ENCODE measurements around the gene DDIT4. TPM values are rescaled to one million over a fixed set of nuclear protein-coding genes. Genes with fewer than 3 reads are reported as not detected.
A peak's percentile ranks its signal among the peaks of the same experiment; 100 is the strongest.
"Not testable (repeated sequence)": the region's sequence is repeated elsewhere in the genome, so short reads cannot be mapped to it uniquely, and the experiment has no call there.

The DDIT4 gene
- total RNA-seq, 1 experiment from 2014 or later, result 227 TPM

DNA sequence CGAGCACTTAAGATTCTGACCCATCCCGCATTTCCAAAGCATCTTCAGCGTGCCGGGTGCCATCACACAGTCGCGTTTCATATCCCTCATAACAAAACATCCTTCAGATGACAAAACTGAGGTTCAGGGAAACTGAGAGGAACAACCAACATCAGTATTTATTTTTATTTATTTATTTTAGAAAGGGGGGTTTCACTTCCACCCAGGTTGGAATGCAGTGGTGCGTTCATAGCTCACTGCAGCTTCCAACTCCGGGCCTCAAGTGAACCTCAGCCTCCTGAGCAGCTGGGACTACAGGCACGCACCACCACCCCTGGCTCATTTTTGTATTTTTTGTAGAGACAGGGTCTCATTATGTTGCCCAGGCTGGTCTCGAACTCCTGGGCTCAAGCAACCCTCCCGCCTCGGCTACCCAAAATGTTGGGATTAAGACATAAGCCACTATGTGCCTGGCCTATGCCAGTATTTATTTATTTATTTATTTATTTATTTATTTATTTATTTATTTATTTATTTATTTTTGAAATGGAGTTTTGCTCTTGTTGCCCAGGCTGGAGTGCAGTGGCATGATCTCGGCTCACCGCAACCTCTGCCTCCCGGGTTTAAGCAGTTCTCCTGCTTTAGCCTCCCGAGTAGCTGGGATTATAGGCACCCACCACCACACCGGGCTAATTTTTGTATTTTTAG is 24.4 kb upstream of the DDIT4 start:
- DNase-seq (ENCODE audit: low spot score), result not testable (repeated sequence)

DNA sequence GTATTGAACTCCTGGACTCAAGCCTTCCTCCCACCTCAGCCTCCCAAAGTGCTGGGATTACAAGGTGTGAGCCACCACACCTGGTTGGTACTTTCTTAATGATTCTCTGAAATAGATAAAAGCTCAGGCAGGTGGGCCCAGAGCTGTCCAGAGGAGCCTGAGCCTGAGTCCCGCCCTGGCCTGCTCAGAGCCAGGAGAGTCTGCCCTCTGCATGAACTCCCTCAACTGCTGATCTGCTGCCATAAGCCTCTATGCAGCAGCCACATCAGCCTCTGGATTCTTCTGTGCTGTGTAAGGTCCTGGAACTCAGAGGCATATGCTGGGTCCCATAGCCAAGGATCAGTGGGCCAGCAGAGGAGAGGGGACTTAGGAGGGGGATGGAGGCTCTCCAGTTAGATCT is 23.1 kb upstream of the DDIT4 start:
- no peak for DNase-seq (ENCODE audit: low spot score)

DNA sequence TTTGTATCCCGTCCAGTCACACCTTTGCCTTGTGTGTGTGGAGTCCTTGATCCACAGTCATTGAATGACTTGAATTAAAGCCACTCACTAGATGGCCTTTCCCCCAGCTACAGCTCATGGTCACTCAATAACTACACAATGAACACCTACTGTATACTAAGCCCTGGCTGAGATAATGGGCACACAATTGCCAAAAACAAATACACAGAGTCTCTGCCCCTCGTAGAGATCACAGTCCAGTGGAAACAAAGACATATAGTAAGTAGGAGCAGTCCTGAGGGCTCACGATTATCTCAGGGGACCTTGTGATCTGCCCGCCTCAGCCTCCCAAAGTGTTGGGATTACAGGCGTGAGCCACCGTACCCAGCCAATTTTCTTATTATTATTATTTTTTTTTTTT is 22.1 kb upstream of the DDIT4 start:
- DNase-seq (ENCODE audit: low spot score), result no peak

DNA sequence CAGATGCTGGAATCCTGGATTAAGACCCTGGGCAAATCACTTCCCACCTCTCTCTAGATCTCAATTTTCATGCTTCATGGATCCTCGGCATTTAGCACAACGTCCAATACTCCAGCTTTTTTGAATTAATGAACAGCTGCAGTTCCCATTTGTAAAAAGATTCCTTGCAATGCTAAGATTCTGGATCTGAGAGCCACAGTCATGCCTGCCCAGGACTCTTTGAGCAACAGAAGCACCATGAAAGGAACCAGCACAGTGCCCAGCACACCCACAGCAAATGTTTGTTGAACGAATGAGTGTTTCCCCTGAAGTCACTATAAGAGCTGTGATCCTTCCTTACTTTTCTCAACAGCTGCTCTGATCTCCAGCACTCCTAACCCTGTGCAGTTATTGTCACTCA is 20.8 kb upstream of the DDIT4 start:
- no peak for DNase-seq (ENCODE audit: low spot score)

DNA sequence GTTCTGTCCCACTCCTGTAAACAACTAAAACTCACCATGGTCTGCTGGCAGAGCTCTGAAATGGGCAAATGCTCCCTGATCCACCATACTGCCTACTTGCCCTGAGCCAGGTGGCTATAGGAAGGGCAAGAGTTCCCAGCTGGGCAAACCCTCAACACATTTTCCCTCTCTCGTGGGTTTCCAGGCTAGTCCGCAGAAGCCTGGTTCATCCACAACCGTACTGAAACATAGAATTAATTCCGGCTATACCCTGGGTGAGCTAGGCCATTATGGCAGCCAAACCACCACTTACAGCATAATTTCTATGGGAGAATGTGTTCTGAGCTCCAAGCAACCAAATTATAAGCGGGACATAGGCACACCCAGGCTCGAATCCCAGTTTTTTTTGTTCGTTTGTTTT is 20.1 kb upstream of the DDIT4 start:
- no peak for DNase-seq (ENCODE audit: low spot score)

DNA sequence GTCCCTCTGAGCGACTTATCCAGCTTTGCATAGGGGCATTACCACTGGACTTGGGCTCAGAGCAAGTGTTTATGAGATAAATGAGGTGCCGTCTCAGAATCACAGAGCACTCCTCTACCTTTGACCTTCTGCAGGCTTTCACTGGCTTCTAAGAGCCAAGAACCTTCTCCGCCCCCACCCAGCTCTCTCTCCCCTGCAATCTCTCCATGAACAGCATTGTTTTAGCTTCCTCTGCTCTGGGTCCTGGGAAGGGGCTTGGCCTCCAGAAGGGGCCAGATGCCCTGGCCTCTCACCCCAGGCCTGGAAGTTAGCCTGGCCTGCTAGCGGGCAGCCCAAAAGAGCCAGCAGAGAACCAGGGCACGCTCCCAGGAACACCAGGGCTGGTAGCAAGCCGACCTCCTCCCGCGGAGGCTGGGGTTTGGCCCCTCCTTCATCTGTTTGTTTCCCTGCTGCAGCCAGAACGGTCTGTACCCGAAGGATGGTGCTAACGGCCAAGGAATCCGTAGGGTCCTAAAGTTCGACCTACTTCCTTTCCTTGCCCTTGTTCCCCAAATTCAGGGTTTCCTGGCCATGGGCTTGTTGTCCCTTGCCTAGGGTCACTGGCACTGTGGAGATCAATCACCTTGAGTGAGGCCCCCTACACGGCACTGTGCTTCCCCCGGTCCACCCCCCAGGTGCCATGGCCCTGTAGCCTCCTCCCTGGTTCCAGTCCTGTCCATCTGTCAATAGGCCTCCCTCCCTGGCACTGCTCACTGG is 18.7 kb upstream of the DDIT4 start:
- DNase-seq (ENCODE audit: low spot score), result peak; percentile 71

DNA sequence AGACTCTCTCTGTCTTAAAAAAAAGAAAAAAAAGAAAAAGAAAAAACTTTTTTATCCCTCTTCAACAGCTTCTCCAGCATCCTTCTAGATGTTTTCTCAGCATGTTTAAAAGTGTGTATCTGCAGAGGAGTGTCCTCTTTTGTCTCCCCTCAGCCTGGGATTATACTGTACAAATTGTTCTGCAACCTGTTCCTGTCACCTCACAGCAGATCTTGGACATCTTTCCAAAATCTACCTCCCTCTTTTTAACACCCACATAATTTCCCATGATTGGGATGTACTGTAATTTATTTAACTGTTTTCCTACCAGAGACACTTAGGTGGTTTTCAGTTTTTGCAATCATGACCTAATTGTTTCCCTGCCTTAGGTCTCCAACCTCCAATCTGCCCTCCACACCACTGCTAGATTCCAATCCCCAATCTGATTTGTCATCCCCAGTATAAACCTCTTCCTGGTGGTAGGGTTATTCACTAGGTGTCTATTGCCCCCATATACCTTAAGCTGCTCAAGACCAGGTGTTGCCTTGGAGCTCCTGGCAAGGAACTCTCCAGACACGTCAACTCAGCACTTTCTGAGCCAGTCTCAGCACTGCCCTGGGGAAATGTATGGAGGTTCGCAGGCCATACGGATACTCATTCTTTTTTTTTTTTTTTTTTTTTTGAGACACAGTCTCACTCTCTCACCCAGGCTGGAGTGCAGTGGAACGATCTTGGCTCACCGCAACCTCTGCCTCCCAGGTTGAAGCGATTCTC is 17.6 kb upstream of the DDIT4 start:
- DNase-seq (ENCODE audit: low spot score), result no peak

DNA sequence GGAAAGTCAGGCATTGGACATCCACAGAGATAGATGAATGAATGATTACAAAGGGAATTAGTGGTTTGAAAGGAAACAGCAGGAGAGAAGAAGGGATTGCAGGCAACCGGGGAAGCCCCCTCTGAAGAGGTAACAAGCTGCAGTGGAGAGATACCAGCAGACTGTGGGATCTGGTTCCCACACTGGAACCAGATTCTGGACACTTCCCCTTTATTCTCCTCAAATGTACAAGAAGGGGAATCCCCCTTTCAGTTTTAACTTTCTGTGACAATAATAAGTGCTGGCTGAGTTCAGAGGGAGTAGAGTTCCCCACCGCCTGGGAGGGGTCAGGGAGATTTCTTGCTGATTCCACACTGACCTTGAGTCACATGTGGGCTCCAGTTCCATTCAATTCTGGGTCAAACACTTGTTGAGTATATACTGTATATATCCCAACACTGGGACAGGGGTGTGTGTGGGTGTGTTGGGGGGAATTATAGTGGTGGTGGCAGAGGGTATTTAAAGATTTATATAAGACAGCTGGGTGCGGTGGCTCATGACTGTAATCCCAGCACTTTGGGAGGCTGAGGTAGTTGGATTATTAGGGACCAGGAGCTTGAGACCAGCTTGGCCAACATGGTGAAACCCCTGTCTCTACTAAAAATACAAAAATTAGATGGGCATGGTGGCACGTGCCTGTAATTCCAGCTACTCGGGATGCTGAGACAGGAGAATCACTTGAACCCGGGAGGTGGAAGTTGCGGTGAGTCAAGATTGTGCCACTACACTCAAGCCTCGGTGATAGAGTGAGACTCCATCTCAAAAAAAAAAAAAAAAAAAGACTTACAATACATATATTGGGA is 16.5 kb upstream of the DDIT4 start:
- no peak for DNase-seq (ENCODE audit: low spot score)

DNA sequence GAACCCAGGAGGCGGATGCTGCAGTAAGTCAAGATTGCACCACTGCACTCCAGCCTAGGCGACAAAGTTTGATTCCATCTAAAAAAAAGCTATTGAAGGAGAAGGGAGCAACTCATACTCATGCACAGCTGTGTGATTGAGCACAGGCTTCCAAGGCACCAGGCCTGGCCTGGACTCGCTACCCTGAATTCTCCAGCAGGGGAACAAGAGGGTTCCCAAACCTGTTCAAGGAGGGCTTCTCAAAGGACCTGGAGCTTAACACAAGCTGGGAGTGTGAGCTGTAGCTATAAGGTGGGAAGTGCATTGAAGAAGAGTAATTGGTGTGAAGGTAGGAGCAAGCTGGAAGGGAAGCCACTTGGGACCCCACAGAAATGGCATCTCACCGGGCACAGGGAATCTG is 15.1 kb upstream of the DDIT4 start:
- DNase-seq (ENCODE audit: low spot score), result no peak

DNA sequence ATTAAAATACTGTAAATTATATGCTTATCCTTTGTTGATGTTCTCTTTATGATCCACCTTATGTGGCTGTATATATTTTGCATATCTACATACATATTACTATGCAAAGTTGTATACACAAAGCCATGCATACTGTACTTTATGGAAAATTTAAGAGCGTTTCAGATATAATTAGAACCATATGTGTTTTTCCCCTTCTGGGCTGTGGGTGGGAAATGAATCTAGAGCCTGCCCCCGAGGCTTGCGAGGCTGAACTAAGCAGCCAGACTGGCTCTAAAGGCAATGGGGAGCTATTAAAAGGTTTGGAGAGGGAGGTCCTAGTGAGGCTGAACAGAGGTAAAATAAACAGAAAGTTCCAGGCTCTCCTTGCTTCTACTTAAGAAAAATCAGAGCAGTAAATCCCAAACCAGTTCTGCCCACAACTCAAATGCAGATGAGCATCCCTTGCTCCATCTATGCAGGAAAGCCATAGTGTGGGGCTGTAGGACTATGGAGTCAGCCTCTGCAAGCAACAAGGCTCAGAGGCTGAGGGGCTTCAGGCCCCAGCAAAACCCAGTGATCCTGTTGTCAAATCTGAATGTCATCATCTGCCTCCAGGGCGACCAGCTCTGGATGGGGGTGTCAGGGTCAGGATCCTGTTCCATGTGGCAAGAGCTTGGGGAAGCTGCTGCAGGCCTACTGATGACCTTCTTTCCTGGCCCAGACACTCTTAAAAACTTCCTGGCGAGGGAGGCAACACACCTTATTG is 14.1 kb upstream of the DDIT4 start:
- peak; percentile 76 for DNase-seq (ENCODE audit: low spot score)

DNA sequence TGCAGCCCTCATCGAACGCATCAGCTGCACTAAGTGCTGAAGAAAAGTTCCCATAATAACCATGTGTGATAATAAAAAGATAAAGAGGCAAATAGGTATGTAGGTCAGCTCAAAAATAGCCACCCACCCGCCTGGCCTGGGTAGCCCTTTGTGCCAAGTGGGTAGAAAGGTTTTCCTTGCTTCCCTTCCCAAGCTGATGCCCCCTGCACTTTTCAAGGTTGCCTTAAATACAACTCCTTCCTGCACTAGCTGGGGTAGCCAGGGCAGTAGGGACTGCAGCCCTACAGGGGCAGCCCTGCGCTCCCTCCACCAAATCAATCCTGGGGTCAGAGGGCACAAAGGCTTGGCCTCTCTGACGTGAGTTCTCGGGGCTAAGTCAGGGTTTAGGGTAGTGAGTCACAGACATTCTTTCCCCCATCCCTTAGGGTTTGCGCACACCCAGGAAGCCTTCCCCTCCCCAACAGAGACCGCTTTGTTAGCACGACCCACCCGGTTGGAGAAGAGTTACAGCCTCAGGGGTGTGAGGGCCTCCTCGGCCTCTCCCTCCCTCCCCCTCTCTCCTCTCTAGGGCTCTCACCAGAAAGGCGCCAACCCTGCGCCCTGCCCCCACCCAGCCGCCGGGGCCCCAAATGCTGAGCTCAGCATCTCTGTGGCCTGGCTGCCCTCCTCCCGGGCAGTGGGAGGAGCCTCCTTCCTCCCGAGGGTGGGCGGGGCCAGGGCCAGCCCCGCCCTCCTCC is 13.3 kb upstream of the DDIT4 start:
- DNase-seq (ENCODE audit: low spot score), result peak; percentile 87

DNA sequence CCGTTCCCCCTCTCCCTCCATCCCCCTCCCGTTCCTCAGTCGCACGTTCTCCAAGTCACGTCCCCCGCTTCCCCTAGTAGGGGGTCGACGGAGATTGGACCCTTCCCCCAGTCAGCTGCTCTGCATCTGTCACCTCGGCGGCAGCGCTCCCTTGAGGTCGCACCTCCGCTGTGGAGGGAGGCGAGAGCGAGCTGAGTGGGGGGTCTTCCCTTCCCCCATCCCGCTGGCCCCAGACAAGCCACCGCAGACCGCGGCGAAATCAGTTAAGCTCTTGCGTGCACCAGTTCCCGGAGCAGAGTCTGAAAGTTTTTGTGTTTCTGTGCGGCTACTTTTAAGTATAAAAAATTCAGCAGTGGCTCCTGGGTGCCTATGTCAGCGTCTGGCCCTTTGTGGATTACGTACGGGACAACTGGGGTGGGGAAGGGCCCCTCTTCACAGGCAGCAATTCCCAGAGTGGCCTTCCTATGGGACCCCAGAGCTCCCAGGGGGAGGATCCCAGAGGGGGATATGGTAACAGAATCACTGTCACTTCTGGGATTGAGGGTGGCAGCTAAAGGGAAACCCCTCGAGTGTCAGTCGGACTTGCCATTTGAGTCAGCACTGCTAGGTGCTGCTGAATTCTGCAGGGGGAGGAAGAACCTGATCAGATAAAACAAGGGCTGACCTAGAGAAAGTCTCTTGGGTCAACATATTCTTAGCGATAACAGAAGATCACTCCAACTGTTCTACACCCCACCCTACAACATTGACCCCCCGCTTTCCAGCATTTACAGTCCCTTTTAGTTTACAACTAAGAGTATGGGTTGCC is 12.5 kb upstream of the DDIT4 start:
- DNase-seq (ENCODE audit: low spot score), result peak; percentile 76

DNA sequence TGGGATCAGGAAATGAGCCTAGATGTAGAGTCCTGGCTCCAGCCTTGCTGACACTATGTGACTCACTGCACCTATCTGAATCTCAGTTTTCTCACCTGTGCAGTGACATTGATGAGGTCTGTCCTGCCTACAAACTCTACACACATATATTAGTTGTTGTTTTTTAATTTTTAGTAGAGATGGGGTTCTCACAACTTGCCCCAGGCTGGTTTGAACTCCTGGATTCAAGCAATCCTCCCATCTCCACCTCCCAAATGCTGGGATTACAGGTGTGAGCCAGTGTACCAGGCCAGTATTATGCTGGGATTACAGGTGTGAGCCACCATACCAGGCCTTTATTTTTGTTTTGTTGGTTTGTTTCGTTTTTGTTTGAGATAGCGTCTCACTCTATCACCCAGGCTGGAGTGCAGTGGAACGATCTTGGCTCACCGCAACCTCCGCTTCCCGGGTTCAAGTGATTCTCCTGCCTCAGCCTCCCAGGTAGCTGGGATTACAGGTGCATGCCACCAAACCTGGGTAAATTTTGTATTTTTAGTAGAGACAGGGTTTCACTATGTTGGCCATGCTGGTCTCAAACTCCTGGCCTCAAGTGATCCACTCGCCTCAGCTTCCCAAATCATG is 11.8 kb upstream of the DDIT4 start:
- no peak for DNase-seq (ENCODE audit: low spot score)

DNA sequence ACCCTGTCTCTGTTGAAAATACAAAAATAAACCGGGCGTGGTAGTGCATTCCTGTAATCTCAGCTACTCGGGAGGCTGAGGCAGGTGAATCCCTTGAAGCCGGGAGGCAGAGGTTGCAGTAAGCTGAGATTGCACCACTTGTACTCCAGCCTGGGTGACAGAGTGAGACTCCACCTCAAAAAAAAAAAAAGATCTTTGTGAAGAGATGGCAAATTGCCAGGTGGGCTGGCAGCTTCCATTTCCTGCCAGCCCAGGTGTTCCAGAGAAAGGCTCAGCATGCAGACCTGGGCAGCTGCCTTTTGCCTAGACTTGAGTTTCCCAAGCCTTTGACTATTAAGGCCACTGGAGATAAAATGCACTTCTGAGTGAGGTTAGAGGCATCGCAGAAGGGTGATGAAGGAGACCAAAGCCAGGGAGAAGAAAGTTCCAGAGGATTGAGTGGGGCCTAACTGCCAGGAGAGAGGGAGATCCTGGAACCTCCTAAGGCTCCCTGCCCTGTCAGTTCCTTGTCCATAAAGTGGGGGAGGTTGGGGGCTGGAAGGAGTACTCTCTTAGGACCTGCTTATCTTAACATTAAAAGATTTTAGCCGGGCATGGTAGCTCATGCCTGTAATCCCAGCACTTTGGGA is 10.0 kb upstream of the DDIT4 start:
- peak; percentile 74 for DNase-seq (ENCODE audit: low spot score)

DNA sequence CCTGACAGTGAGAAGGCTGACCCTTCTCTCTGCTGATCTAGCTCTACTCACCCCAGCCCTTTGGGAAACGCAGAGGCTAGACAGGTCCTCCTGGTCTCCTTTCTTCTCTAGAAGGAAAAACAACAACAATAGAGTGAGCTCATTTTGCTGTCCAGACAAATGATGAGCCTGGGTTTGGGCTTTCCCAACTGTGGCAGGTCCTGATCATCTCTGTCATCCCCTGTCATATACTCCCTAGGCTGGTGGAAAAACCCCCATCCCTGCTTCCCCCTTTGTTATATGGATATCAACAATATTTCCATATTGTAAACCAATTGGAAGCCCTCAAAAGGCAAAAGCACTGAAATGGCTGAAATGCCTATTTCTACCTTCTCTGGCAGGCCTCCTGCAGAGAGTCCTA is 9.2 kb upstream of the DDIT4 start:
- no peak for DNase-seq (ENCODE audit: low spot score)

DNA sequence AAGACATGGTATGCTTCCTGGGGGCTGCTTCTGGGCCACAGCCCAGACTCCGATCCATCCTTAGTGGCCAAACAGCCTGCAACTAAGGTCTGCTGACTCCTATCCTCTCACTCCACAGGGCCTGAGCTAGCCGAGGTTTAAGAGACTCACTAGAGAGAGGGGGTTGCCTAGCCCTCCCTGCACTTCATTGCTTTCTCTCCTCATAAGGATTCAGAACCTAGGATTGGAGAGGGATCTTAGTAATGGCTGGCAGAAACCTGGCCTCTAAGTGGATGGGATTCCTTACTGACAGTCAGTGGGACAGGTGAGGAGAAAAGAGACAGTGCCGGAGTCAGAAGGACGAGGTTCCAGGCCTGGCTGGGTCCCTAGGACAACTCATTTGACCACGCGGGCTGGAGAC is 8.2 kb upstream of the DDIT4 start:
- no peak for DNase-seq (ENCODE audit: low spot score)

DNA sequence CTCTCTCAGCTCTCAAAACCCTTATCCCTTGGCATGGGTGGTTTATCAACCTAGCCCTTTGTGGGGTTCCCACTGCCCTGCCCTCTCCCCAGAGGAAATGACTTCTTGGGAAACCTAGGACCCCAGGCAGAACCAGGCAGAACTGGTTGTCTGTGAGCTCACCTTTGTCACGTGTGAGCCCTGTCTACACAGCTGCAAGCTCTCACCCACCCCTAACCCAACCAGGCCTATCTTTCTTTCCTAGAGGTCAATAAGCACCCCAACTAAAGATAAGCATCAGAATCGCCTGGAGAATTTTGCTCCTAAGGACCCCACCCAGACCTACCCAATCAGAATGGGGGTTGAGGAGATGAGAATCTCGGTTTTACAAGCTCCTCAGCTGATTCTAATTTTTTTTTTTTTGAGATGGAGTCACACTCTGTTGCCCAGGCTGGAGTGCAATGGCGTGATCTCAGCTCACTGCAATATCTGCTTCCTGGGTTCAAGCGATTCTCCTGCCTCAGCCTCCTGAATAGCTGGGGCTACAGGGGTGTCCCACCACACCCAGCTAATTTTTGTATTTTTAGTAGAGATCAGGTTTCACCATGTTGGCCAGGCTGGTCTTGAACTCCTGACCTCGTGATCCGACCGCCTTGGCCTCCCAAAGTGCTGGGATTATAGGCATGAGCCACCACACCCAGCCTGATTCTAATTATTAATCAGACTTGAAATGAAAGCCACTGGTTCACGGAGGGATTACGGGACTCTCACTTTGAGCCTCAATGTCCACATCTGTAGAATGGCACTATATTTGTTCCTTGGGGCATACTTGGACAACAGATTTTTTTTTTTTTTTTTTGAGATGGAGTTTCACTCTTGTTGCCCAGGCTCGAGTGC is 7.5 kb upstream of the DDIT4 start:
- no peak for DNase-seq (ENCODE audit: low spot score)

DNA sequence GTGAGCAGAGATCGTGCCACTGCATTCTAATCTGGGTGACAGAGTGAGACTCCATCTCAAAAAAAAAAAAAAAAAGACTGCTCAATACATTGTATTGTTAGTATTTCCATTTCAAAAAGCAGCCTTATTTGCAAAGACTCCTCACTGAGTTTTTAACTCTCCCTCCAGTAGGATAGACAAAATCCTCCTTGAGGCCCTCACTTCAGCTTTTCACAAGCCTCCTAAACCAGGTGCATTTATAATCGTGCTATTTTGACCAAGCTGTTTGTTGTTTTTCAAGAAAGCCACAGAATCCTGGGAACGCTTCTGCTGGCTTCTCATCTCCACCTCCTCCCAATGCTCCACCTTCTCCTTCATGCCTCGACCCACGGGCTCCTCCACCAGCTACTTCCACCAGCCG is 6.3 kb upstream of the DDIT4 start:
- no peak for DNase-seq (ENCODE audit: low spot score)
